Astrocyte (in vitro differentiated cells and primary cell): ENCODE results near the gene SAAL1. TPM values are rescaled to one million over a fixed set of nuclear protein-coding genes. Genes with fewer than 3 reads are reported as not detected.

Experiments used
- DNase-seq: peaks from one replicate; pipeline ENCODE4 v3.0.0-alpha.2; 2010; ENCODE audit warnings: low read depth
- FAIRE-seq: peaks from 2 replicates; lab custom pipeline; 2011; peaks lifted over from hg19 to GRCh38; lab: Jason Lieb, UNC
- H2AFZ ChIP-seq: 2 replicates; pipeline ENCODE4 v1.6.0; 2012; ENCODE audit warnings: low read depth, low read length, inconsistent platforms
- H3K27ac ChIP-seq: 2 replicates; pipeline ENCODE4 v1.5.1; 2011; ENCODE audit warnings: low read depth, low read length, inconsistent platforms
- H3K27me3 ChIP-seq: 2 replicates; pipeline ENCODE4 v1.6.0; 2011; ENCODE audit warnings: low read length, inconsistent platforms; ENCODE audit not compliant: insufficient read depth
- H3K36me3 ChIP-seq: 2 replicates; pipeline ENCODE4 v1.5.1; 2011; ENCODE audit warnings: low read length, inconsistent platforms; ENCODE audit not compliant: insufficient read depth
- H3K4me1 ChIP-seq: 2 replicates; pipeline ENCODE4 v1.5.1; 2011; ENCODE audit warnings: low read length, inconsistent platforms; ENCODE audit not compliant: insufficient read depth
- H3K4me2 ChIP-seq: 2 replicates; pipeline ENCODE4 v1.6.0; 2012; ENCODE audit warnings: low read length, inconsistent platforms
- H3K4me3 ChIP-seq: 2 replicates; pipeline ENCODE4 v1.5.1; 2011; ENCODE audit warnings: low read depth, mild to moderate bottlenecking, low read length, inconsistent platforms; ENCODE audit not compliant: insufficient read depth
- H3K79me2 ChIP-seq: 2 replicates; pipeline ENCODE4 v1.6.0; 2012; ENCODE audit warnings: mild to moderate bottlenecking, low read length, inconsistent platforms; ENCODE audit not compliant: insufficient read depth
- H3K9ac ChIP-seq: 2 replicates; pipeline ENCODE4 v1.6.0; 2012; ENCODE audit warnings: mild to moderate bottlenecking, low read length, inconsistent platforms
- H3K9me3 ChIP-seq: 2 replicates; pipeline ENCODE4 v1.5.1; 2012; ENCODE audit warnings: low read depth, mild to moderate bottlenecking, low read length, inconsistent platforms; ENCODE audit not compliant: insufficient read depth
- H4K20me1 ChIP-seq: 2 replicates; pipeline ENCODE4 v1.6.0; 2012; ENCODE audit warnings: low read length, inconsistent platforms; ENCODE audit not compliant: insufficient read depth
- H3K27ac Mint-ChIP-seq: one replicate; pipeline ENCODE4 v1.8.0; 2021; ENCODE audit warnings: mild to moderate bottlenecking, mixed read lengths; ENCODE audit not compliant: unreplicated experiment
- H3K27me3 Mint-ChIP-seq: one replicate; pipeline ENCODE4 v1.8.0; 2021; ENCODE audit warnings: low read depth, mixed read lengths; ENCODE audit not compliant: unreplicated experiment
- H3K36me3 Mint-ChIP-seq: one replicate; pipeline ENCODE4 v1.8.0; 2021; ENCODE audit warnings: low read depth, mixed read lengths; ENCODE audit not compliant: unreplicated experiment
- H3K4me1 Mint-ChIP-seq: one replicate; pipeline ENCODE4 v1.8.0; 2021; ENCODE audit warnings: low read depth, mixed read lengths; ENCODE audit not compliant: unreplicated experiment
- H3K4me3 Mint-ChIP-seq: one replicate; pipeline ENCODE4 v1.8.0; 2021; ENCODE audit warnings: mild to moderate bottlenecking, moderate library complexity, mixed read lengths; ENCODE audit not compliant: unreplicated experiment
- H3K9me3 Mint-ChIP-seq: one replicate; pipeline ENCODE4 v1.8.0; 2021; ENCODE audit warnings: mild to moderate bottlenecking, mixed read lengths; ENCODE audit not compliant: unreplicated experiment
- CTCF ChIP-seq: IDR thresholded peaks from 2 replicates; pipeline ENCODE4 v1.5.1; 2011; ENCODE audit warnings: low read depth, mild to moderate bottlenecking, inconsistent platforms, low read length, moderate library complexity; ENCODE audit not compliant: insufficient read depth
- EZH2 ChIP-seq: IDR thresholded peaks from 2 replicates; pipeline ENCODE4 v1.6.1; 2012; ENCODE audit warnings: mild to moderate bottlenecking, low read length, inconsistent platforms; ENCODE audit not compliant: insufficient read depth
- total RNA-seq: library from RNA; stranded (reverse); gene quantifications from 2 replicates; pipeline ENCODE4 v1.2.1, GENCODE V29; 2021

SAAL1 gene
- total RNA-seq, 1 donor from 2014 or later, result 13.1 TPM

DNA sequence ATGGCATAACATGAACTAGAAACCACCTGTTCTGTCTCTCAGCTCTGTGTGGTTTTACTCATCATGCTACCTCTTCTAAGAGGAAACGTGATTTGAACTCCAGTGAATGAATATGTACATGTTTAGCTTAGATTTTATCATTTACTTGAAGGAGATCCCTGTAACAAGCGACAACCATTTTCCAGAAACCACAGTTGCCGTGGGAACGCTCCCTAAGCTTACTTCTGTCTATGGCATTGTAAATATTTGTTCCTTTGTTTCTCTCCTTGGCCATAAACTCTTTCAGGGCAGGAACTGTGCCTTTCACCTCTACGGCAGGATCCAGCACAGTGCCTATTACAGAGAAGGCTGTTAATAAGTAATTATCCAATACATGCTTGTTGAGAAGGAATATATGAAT lies 42.8 kb downstream of the SAAL1 start:
- Histone ChIP-seq H3K36me3 (no peaks in the 10 kb centered on the region), H3K4me1 (no peaks in the 10 kb centered on the region), H3K9me3 (no peaks in the 10 kb centered on the region), H4K20me1 (no peaks in the 10 kb centered on the region), H3K9ac (no peak overlapping the region), H3K27me3 (no peaks in the 10 kb centered on the region), H3K27ac (no peak overlapping the region), H2AFZ (no peak overlapping the region), H3K79me2 (no peaks in the 10 kb centered on the region), H3K4me3 (no peak overlapping the region), H3K4me2 (no peak overlapping the region)
- FAIRE-seq (no peak), DNase-seq (no peak)
- no peak overlapping the region for H3K27ac Mint-ChIP-seq
- no peak for TF ChIP-seq CTCF
- H3K36me3 Mint-ChIP-seq, result no peaks in the 10 kb centered on the region
- H3K4me1 Mint-ChIP-seq, result no peaks in the 10 kb centered on the region
- H3K4me3 Mint-ChIP-seq, result no peak overlapping the region
- no peaks in the 10 kb centered on the region for H3K9me3 Mint-ChIP-seq
- H3K27me3 Mint-ChIP-seq, result peaks cover 2% of the 10 kb centered on the region

DNA sequence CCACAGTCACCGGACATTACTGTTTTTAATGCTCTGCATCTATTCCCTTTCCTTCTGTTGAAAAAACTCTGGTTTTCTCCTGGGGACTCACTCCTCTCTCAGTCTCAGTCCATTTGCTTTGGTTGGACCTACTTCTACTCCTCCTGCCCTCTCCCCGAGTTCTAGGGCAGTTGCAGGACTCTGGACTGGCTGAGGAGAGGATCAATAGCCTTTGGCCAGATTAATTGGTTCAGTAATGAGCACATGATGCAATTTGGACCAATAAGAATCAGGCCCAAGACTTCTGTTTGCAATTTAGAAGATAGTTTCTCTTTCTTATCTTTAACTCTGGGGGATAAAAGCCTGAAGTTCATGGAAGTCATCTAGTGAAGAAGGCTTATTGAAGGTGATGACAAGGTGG lies 44.5 kb downstream of the SAAL1 start:
- Mint-ChIP-seq H3K4me1 (no peaks in the 10 kb centered on the region), H3K27me3 (peaks cover 2% of the 10 kb centered on the region)
- no peak for FAIRE-seq

More for the DNA sequence above, 44.5 kb downstream of the SAAL1 start:
- Histone ChIP-seq H2AFZ (no peak overlapping the region), H4K20me1 (no peaks in the 10 kb centered on the region), H3K9me3 (no peaks in the 10 kb centered on the region), H3K27me3 (no peaks in the 10 kb centered on the region), H3K4me1 (no peaks in the 10 kb centered on the region), H3K36me3 (no peaks in the 10 kb centered on the region), H3K9ac (no peak overlapping the region), H3K4me2 (no peak overlapping the region), H3K27ac (no peak overlapping the region), H3K79me2 (no peaks in the 10 kb centered on the region), H3K4me3 (no peak overlapping the region)
- no peak overlapping the region for H3K4me3 Mint-ChIP-seq
- TF ChIP-seq CTCF, result no peak
- TF ChIP-seq EZH2, result no peak
- no peak overlapping the region for H3K27ac Mint-ChIP-seq
- no peak for DNase-seq
- no peaks in the 10 kb centered on the region for H3K9me3 Mint-ChIP-seq
- H3K36me3 Mint-ChIP-seq, result no peaks in the 10 kb centered on the region
